Embryonic facial prominence (tissue), 1 donor: ENCODE data around the gene PADI3.
"Not testable (repeated sequence)": the region's sequence is repeated elsewhere in the genome, so short reads cannot be mapped to it uniquely, and the experiment has no call there.

Experiments used
- DNase-seq: peaks from one replicate; pipeline ENCODE4 v3.0.0-alpha.2; 2016; ENCODE audit errors: extremely low spot score

PADI3 gene

GRCh38 chr1:17241011-17241779 lies 7.7 kb upstream of the PADI3 start:
- not testable (repeated sequence) for DNase-seq

GRCh38 chr1:17241780-17242074 lies 7.2 kb upstream of the PADI3 start:
- not testable (repeated sequence) for DNase-seq

GRCh38 chr1:17243274-17243673 lies 5.6 kb upstream of the PADI3 start:
- no peak for DNase-seq

- no peak for DNase-seq
These were observed 3.8 kb upstream of the PADI3 start for GRCh38 chr1:17244821-17245740.

- DNase-seq: no peak
These were observed 3.0 kb upstream of the PADI3 start for GRCh38 chr1:17245816-17246325.

GRCh38 chr1:17246971-17247370 lies 1.9 kb upstream of the PADI3 start:
- no peak for DNase-seq

GRCh38 chr1:17250601-17251000 lies 1.7 kb downstream of the PADI3 start:
- DNase-seq: no peak

GRCh38 chr1:17251246-17251645 lies 2.3 kb downstream of the PADI3 start:
- no peak for DNase-seq

GRCh38 chr1:17251701-17252376 lies 2.9 kb downstream of the PADI3 start:
- no peak for DNase-seq

- no peak for DNase-seq
These were observed 6.4 kb downstream of the PADI3 start for GRCh38 chr1:17255336-17255735.

- no peak for DNase-seq
These were observed 9.3 kb downstream of the PADI3 start for GRCh38 chr1:17258116-17258757.

- no peak for DNase-seq
These were observed 9.8 kb downstream of the PADI3 start for GRCh38 chr1:17258758-17259130.

- no peak for DNase-seq
These were observed 10.5 kb downstream of the PADI3 start for GRCh38 chr1:17259233-17259873.

- no peak for DNase-seq
These were observed 11.4 kb downstream of the PADI3 start for GRCh38 chr1:17260264-17260663.

- no peak for DNase-seq
These were observed 11.8 kb downstream of the PADI3 start for GRCh38 chr1:17260738-17261137.

GRCh38 chr1:17263936-17264335 lies 15.0 kb downstream of the PADI3 start:
- DNase-seq: no peak

- no peak for DNase-seq
These were observed 15.6 kb downstream of the PADI3 start for GRCh38 chr1:17264470-17264869.

GRCh38 chr1:17265162-17265561 lies 16.3 kb downstream of the PADI3 start:
- DNase-seq: no peak

GRCh38 chr1:17265950-17266349 lies 17.1 kb downstream of the PADI3 start:
- DNase-seq: no peak

- no peak for DNase-seq
These were observed 22.2 kb downstream of the PADI3 start for GRCh38 chr1:17270891-17271765.
